OCI-LY1 (cell line): ENCODE data around the gene ROR2.

ENCODE experiments used
- H2AFZ ChIP-seq: fragments of 200-600 bp; sonication (generic), shearing (Covaris generic); 2 replicates; pipeline ENCODE4 v1.6.0; 2014; ENCODE audit warnings: antibody characterized with exemption, mild to moderate bottlenecking, low read length
- H3F3A ChIP-seq: fragments of 200-600 bp; sonication (generic), shearing (Covaris generic); 2 replicates; pipeline ENCODE4 v1.6.0; 2014; ENCODE audit warnings: mild to moderate bottlenecking, antibody characterized with exemption, low read length, moderate library complexity; ENCODE audit not compliant: insufficient read depth
- H3K27ac ChIP-seq: fragments of 200-600 bp; sonication (generic); 2 replicates; pipeline ENCODE4 v1.5.1; 2014; ENCODE audit warnings: low read length, mixed run types, mild to moderate bottlenecking, low read depth; ENCODE audit not compliant: poor library complexity, severe bottlenecking
- H3K27me3 ChIP-seq: fragments of 200-600 bp; sonication (generic); 2 replicates; pipeline ENCODE4 v1.6.0; 2014; ENCODE audit warnings: antibody characterized with exemption, mild to moderate bottlenecking, low read length, moderate library complexity; ENCODE audit not compliant: insufficient read depth
- H3K36me3 ChIP-seq: fragments of 200-600 bp; sonication (generic); 2 replicates; pipeline ENCODE4 v1.6.1; 2014; ENCODE audit warnings: mild to moderate bottlenecking, antibody characterized with exemption, low read length, moderate library complexity, mixed read lengths; ENCODE audit not compliant: insufficient read depth
- H3K4me1 ChIP-seq: fragments of 200-600 bp; sonication (generic); 2 replicates; pipeline ENCODE4 v1.5.1; 2014; ENCODE audit warnings: mild to moderate bottlenecking, low read length, moderate library complexity; ENCODE audit not compliant: insufficient read depth, severe bottlenecking
- H3K4me2 ChIP-seq: fragments of 200-600 bp; sonication (generic), shearing (Covaris generic); 2 replicates; pipeline ENCODE4 v1.6.1; 2014; ENCODE audit warnings: low read length
- H3K4me3 ChIP-seq: fragments of 200-600 bp; sonication (generic); 2 replicates; pipeline ENCODE4 v1.5.1; 2014; ENCODE audit warnings: low read length, low read depth, mild to moderate bottlenecking, mixed read lengths; ENCODE audit not compliant: poor library complexity, severe bottlenecking
- H3K79me2 ChIP-seq: fragments of 200-600 bp; shearing (Covaris generic); 2 replicates; pipeline ENCODE4 v1.6.1; 2016; ENCODE audit warnings: mixed run types, low read length, mixed read lengths; ENCODE audit not compliant: insufficient read depth
- H3K9ac ChIP-seq: fragments of 200-600 bp; sonication (generic), shearing (Covaris generic); 2 replicates; pipeline ENCODE4 v1.6.1; 2014; ENCODE audit warnings: mild to moderate bottlenecking, low read length, mixed read lengths
- H3K9me2 ChIP-seq: fragments of 200-600 bp; sonication (generic), shearing (Covaris generic); 2 replicates; pipeline ENCODE4 v1.6.1; 2014; ENCODE audit warnings: low read depth, mild to moderate bottlenecking, low read length, mixed read lengths
- H3K9me3 ChIP-seq: fragments of 200-600 bp; shearing (Covaris generic); 2 replicates; pipeline ENCODE4 v1.6.1; 2014; ENCODE audit warnings: low read length, mixed read lengths
- H4K20me1 ChIP-seq: fragments of 200-600 bp; sonication (generic), shearing (Covaris generic); 2 replicates; pipeline ENCODE4 v1.6.0; 2016; ENCODE audit warnings: mild to moderate bottlenecking, low read length; ENCODE audit not compliant: insufficient read depth
- CTCF ChIP-seq: fragments of 200-600 bp; sonication (generic), shearing (Covaris generic); IDR thresholded peaks from 2 replicates; pipeline ENCODE4 v1.5.1; 2017; ENCODE audit warnings: mild to moderate bottlenecking, antibody characterized with exemption, low read length, moderate library complexity, mixed read lengths
- EZH2 ChIP-seq: fragments of 200-600 bp; sonication (generic), shearing (Covaris generic); IDR thresholded peaks from 2 replicates; pipeline ENCODE4 v1.8.0; 2017; ENCODE audit warnings: borderline replicate concordance, mixed run types, mild to moderate bottlenecking, antibody characterized with exemption, low read length, moderate library complexity, mixed read lengths

The ROR2 gene

GRCh38 chr9:91849694-91850093, 100.3 kb downstream of the ROR2 start:
- H3K9me3 ChIP-seq: no peaks in the 10 kb centered on the region
- H3K36me3 ChIP-seq: no peaks in the 10 kb centered on the region
- H3K9ac ChIP-seq: no peak overlapping the region
- H3K9me2 ChIP-seq: no peaks in the 10 kb centered on the region
- no peak overlapping the region for H3K4me3 ChIP-seq
- no peak overlapping the region for H2AFZ ChIP-seq
- H4K20me1 ChIP-seq: no peaks in the 10 kb centered on the region
- no peak overlapping the region for H3K4me2 ChIP-seq
- TF ChIP-seq CTCF: no peak
- TF ChIP-seq EZH2: no peak
- no peaks in the 10 kb centered on the region for H3F3A ChIP-seq
- no peak overlapping the region for H3K27ac ChIP-seq
- H3K79me2 ChIP-seq: no peaks in the 10 kb centered on the region
- no peaks in the 10 kb centered on the region for H3K27me3 ChIP-seq
- H3K4me1 ChIP-seq: no peaks in the 10 kb centered on the region

DNA sequence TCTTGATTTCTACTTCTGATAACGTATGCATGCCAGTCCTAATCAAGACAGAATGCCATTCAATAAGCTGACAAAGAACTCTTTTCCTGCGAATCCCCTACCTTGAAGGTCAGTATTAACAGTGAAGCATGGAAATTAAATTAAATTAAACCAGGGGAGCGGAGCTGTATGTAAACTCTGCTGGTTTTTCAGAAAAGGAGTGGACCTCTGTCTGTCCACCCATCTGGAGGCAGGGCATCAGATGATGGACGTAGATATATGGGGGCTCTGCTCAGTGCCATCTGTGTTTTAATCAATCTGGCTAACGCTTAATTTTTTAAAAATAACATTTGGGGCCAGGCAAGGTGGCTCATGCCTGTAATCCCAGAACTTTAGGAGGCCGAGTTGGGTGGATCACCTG, 101.9 kb downstream of the ROR2 start:
- Histone ChIP-seq H4K20me1 (no peaks in the 10 kb centered on the region), H3K36me3 (no peaks in the 10 kb centered on the region), H3K27me3 (no peaks in the 10 kb centered on the region), H3K9me3 (no peaks in the 10 kb centered on the region), H3K79me2 (no peaks in the 10 kb centered on the region), H2AFZ (no peak overlapping the region), H3F3A (no peaks in the 10 kb centered on the region), H3K4me1 (no peaks in the 10 kb centered on the region), H3K4me2 (no peak overlapping the region), H3K4me3 (no peak overlapping the region), H3K27ac (no peak overlapping the region), H3K9me2 (no peaks in the 10 kb centered on the region), H3K9ac (no peak overlapping the region)
- TF ChIP-seq EZH2: no peak
- no peak for TF ChIP-seq CTCF

GRCh38 chr9:91847581-91848091, 102.4 kb downstream of the ROR2 start:
- no peak overlapping the region for H2AFZ ChIP-seq
- no peaks in the 10 kb centered on the region for H4K20me1 ChIP-seq
- H3K4me2 ChIP-seq: no peak overlapping the region
- no peaks in the 10 kb centered on the region for H3F3A ChIP-seq
- no peak for TF ChIP-seq EZH2
- TF ChIP-seq CTCF: no peak
- no peaks in the 10 kb centered on the region for H3K4me1 ChIP-seq
- H3K79me2 ChIP-seq: no peaks in the 10 kb centered on the region
- no peak overlapping the region for H3K27ac ChIP-seq
- H3K27me3 ChIP-seq: no peaks in the 10 kb centered on the region
- no peaks in the 10 kb centered on the region for H3K9me2 ChIP-seq
- H3K9ac ChIP-seq: no peak overlapping the region
- H3K4me3 ChIP-seq: no peak overlapping the region
- H3K36me3 ChIP-seq: no peaks in the 10 kb centered on the region
- no peaks in the 10 kb centered on the region for H3K9me3 ChIP-seq
